GM13976 (cell line): ENCODE results near the gene ZNF19.

Source experiments
- DNase-seq: peaks from one replicate; pipeline ENCODE4 v3.0.0; 2012; ENCODE audit warnings: low spot score
- CTCF ChIP-seq: IDR thresholded peaks from 2 replicates; pipeline ENCODE4 v1.5.1; 2012; ENCODE audit warnings: borderline replicate concordance, mild to moderate bottlenecking; ENCODE audit not compliant: insufficient read depth; ENCODE audit errors: extremely low read depth, missing control alignments, control extremely low read depth
- in situ Hi-C: fragments of 300-500 bp; cut with MboI; formaldehyde crosslinking; loops from one replicate; pipeline ENCODE4 v1.12.0; 2022; ENCODE audit warnings: low sequenced_read_pairs, mixed read lengths, inconsistent platforms; ENCODE audit not compliant: unreplicated experiment

ZNF19 gene

GRCh38 chr16:71480956-71481355, 8.2 kb downstream of the ZNF19 start:
- in situ Hi-C loops = no loop called here
- no peak for TF ChIP-seq CTCF
- no peak for DNase-seq

DNA sequence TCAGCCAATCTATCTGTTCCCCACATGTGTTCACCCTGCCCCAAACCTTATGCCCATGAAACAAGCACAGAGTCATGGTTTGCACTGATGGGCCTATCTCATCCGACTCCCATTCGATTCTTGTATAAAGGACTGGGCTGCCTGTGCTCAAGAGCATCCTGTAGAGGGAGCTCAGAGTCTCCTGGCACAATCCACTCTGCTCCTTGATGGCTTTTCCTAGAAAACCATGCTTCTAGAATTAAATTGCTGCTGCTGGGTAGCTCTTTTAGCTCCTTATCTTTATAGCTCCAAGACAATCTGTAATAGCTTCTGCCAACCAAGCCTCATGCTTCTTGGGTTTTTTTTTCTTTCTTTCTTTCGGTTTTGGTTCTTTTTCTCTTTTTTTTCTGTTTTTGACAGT, 9.7 kb downstream of the ZNF19 start:
- in situ Hi-C loops = no loop called here
- TF ChIP-seq CTCF = peak; percentile 27
- DNase-seq = no peak

DNA sequence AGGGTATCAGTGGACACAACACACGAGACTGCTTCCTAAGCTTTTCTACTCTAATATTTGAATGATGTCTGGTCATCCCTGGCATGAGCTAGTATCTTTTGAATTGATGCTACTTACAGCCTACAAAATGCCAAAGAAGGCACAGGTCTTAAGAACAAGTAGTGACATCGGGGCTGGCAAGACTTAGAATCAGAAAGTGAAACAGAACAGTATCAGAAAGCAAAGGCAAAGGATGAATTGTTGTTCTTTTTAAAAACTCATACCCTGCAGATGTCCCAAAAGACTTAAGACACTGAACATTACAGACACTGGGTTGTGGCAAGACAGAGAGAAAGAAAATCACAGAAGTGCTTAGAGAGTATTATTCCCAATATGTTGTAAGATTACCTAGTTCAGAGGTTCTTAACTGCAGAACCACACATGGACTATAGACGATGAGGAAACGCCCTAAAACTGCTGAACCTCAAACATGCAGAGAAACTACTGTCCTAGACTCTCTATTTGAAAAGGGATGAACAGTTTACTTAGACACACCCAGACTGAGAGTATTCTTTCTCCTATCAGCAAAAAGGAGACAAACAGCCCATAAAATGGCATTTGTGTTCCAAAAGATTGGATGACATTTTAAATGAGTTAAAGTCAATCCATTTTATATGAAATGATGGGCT, 12.5 kb downstream of the ZNF19 start:
- TF ChIP-seq CTCF = no peak
- in situ Hi-C loops = no loop called here
- no peak for DNase-seq

DNA sequence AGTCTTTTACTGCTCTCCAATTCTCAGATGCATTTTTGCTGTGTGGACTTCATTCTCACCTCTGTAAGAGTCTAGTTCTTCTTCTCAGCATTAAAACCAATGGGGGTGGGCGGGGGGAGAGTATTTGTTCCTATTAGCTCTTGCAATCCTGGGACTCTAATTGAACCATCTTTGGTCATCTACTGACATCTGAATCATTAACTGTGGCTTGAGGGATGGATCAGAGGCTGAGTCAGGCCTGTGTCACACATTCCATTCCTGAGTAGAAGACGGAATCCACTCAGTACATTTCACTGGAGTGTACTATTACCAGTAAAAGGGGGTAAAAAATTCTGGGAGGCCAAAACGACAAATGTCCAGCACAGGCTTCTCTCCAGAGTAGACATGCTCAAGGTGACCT, 14.3 kb downstream of the ZNF19 start:
- no peak for TF ChIP-seq CTCF
- no peak for DNase-seq
- in situ Hi-C loops = no loop called here

- no peak for TF ChIP-seq CTCF
- DNase-seq = no peak
- in situ Hi-C loops = no loop called here
Measured at GRCh38 chr16:71473891-71474290, 15.2 kb downstream of the ZNF19 start.

DNA sequence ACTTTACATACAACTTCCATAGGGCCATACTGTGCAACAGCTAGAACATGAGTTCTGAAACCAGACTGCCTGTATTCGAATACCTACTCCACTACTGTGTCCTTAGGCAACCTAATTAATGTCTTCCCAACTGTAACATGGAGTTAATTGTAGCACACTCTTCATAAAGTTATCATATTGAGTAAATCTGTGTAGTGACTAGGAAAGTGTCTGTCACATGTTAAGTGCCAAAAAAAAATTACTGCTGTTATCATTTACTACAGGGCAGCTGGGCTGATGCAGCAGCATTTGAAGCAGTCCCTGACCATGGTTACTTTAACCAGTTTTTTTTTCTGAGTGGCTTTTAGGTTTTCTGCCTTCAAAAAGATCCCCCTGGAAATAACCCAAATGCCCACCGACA, 16.2 kb downstream of the ZNF19 start:
- DNase-seq = no peak
- TF ChIP-seq CTCF = no peak
- in situ Hi-C loops = no loop called here
